ENCODE results near the gene WDR7.

The WDR7 gene

DNA sequence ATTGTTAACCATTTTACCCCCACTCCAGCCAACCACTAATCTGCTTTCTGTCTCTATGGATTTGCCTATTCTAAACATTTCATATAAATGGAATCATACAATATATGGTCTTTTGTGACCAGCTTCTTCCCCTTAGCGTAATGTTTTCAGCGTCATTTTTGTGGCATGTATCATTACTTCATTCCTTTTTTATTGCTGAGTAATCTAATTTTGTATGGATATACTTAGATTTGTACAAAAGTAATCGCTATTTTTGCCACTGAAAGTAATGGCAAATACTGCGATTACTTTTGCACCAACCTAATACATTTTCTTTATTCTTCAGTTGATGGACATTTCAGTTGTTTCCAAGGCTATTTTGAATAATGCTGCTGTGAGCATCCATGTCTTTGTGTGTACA, 227.6 kb downstream of the WDR7 start:
- no peaks in the 10 kb centered on the region for H3K36me3 ChIP-seq (ENCODE audit: insufficient read depth, low read length)
- H2AFZ ChIP-seq (ENCODE audit: low read length), result no peak overlapping the region
- H3K4me3 ChIP-seq (ENCODE audit: low read depth, low read length, poor library complexity, severe bottlenecking), result no peak overlapping the region
- H3K9me2 ChIP-seq (ENCODE audit: low read depth, low read length), result no peaks in the 10 kb centered on the region; the same call in 1 of the 2 replicates
- peaks cover 1% of the 10 kb centered on the region for H3K4me1 ChIP-seq (ENCODE audit: insufficient read depth, low read length, severe bottlenecking)
- no peaks in the 10 kb centered on the region for H3F3A ChIP-seq (ENCODE audit: insufficient read depth, low read length)
- no peak overlapping the region for H3K4me2 ChIP-seq (ENCODE audit: low read length)
- H3K27me3 ChIP-seq (ENCODE audit: insufficient read depth, low read length), result no peaks in the 10 kb centered on the region
- H4K20me1 ChIP-seq (ENCODE audit: insufficient read depth, low read length), result no peaks in the 10 kb centered on the region
- TF ChIP-seq, protein P1, sequence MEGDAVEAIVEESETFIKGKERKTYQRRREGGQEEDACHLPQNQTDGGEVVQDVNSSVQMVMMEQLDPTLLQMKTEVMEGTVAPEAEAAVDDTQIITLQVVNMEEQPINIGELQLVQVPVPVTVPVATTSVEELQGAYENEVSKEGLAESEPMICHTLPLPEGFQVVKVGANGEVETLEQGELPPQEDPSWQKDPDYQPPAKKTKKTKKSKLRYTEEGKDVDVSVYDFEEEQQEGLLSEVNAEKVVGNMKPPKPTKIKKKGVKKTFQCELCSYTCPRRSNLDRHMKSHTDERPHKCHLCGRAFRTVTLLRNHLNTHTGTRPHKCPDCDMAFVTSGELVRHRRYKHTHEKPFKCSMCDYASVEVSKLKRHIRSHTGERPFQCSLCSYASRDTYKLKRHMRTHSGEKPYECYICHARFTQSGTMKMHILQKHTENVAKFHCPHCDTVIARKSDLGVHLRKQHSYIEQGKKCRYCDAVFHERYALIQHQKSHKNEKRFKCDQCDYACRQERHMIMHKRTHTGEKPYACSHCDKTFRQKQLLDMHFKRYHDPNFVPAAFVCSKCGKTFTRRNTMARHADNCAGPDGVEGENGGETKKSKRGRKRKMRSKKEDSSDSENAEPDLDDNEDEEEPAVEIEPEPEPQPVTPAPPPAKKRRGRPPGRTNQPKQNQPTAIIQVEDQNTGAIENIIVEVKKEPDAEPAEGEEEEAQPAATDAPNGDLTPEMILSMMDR (IDR thresholded peaks at IDR 0.05; ENCODE audit: low read length), result no peak
- TF ChIP-seq EZH2 (IDR thresholded peaks at IDR 0.05; ENCODE audit: borderline replicate concordance, low read length), result no peak
- H3K9me3 ChIP-seq (ENCODE audit: low read length), result no peaks in the 10 kb centered on the region
- no peak overlapping the region for H3K9ac ChIP-seq (ENCODE audit: low read length)
- no peaks in the 10 kb centered on the region for H3K79me2 ChIP-seq (ENCODE audit: insufficient read depth, low read length)
- H3K27ac ChIP-seq (ENCODE audit: low read depth, low read length, poor library complexity, severe bottlenecking), result no peak overlapping the region

DNA sequence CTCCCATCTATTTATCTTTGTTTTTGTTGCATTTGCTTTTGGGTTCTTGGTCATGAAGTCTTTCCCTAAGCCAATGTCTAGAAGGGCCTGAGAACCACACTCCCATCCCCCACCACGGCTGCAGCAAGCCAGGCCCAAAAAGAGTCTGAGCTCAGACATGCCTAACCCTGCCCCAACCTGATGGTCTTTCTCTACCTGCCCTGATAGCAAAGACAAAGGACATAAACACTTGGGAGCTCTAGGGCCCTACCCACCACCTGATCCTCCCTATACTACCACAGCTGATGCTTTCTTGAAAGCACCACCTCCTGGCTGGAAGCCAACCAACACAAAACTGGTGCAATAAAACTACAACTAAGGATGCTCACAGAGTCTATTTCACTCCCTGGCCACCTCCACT, 233.4 kb downstream of the WDR7 start:
- Histone ChIP-seq H3K4me2 (ENCODE audit: low read length) (no peak overlapping the region), H3K79me2 (ENCODE audit: insufficient read depth, low read length) (no peaks in the 10 kb centered on the region), H3K36me3 (ENCODE audit: insufficient read depth, low read length) (no peaks in the 10 kb centered on the region), H3K9ac (ENCODE audit: low read length) (no peak overlapping the region), H3K4me3 (ENCODE audit: low read depth, low read length, poor library complexity, severe bottlenecking) (no peak overlapping the region), H3K9me2 (ENCODE audit: low read depth, low read length) (no peaks in the 10 kb centered on the region), H2AFZ (ENCODE audit: low read length) (no peak overlapping the region), H3K4me1 (ENCODE audit: insufficient read depth, low read length, severe bottlenecking) (no peaks in the 10 kb centered on the region), H3K9me3 (ENCODE audit: low read length) (no peaks in the 10 kb centered on the region), H4K20me1 (ENCODE audit: insufficient read depth, low read length) (no peaks in the 10 kb centered on the region), H3F3A (ENCODE audit: insufficient read depth, low read length) (no peaks in the 10 kb centered on the region), H3K27me3 (ENCODE audit: insufficient read depth, low read length) (no peaks in the 10 kb centered on the region), H3K27ac (ENCODE audit: low read depth, low read length, poor library complexity, severe bottlenecking) (no peak overlapping the region)
- TF ChIP-seq, protein P1 (IDR thresholded peaks at IDR 0.05; ENCODE audit: low read length), result no peak
- no peak for TF ChIP-seq EZH2 (IDR thresholded peaks at IDR 0.05; ENCODE audit: borderline replicate concordance, low read length)

DNA sequence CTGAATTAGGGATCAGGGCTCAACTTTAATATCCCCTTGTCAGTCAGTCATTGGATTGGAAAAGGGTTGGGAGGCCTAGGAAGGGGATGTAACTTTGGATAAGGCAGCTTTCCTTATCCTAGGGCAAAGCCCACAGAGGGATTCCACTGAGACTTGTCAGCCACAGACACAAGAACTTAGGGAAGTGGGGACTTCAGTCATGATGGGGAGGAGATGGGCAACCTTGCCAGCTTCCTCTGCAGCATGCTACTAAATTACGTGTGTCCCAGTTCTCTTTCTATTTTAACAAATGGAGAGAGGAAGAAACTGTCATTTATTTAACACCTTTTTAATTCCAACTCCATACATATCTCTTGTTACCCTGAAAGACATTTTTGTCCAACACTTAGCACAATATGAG, 237.8 kb downstream of the WDR7 start:
- H3K9me3 ChIP-seq (ENCODE audit: low read length), result no peaks in the 10 kb centered on the region
- no peaks in the 10 kb centered on the region for H3F3A ChIP-seq (ENCODE audit: insufficient read depth, low read length)
- no peak overlapping the region for H2AFZ ChIP-seq (ENCODE audit: low read length)
- H3K79me2 ChIP-seq (ENCODE audit: insufficient read depth, low read length), result no peaks in the 10 kb centered on the region
- no peak overlapping the region for H3K4me2 ChIP-seq (ENCODE audit: low read length)
- H3K27ac ChIP-seq (ENCODE audit: low read depth, low read length, poor library complexity, severe bottlenecking), result no peak overlapping the region
- H3K4me1 ChIP-seq (ENCODE audit: insufficient read depth, low read length, severe bottlenecking), result no peaks in the 10 kb centered on the region
- TF ChIP-seq EZH2 (IDR thresholded peaks at IDR 0.05; ENCODE audit: borderline replicate concordance, low read length), result no peak
- TF ChIP-seq, protein P1 (IDR thresholded peaks at IDR 0.05; ENCODE audit: low read length), result no peak
- no peaks in the 10 kb centered on the region for H3K9me2 ChIP-seq (ENCODE audit: low read depth, low read length)
- H3K9ac ChIP-seq (ENCODE audit: low read length), result no peak overlapping the region
- no peaks in the 10 kb centered on the region for H4K20me1 ChIP-seq (ENCODE audit: insufficient read depth, low read length)
- H3K4me3 ChIP-seq (ENCODE audit: low read depth, low read length, poor library complexity, severe bottlenecking), result no peak overlapping the region
- H3K36me3 ChIP-seq (ENCODE audit: insufficient read depth, low read length), result no peaks in the 10 kb centered on the region
- H3K27me3 ChIP-seq (ENCODE audit: insufficient read depth, low read length), result no peaks in the 10 kb centered on the region

Data from OCI-LY1 (cell line).